NCI-H524 treated with DMSO at 0.1 percent for 48 hours (cell line): Measurements from ENCODE around the gene DAW1.
"Not testable (repeated sequence)": the region's sequence is repeated elsewhere in the genome, so short reads cannot be mapped to it uniquely, and the experiment has no call there.

Experiments
- DNase-seq: peaks from one replicate; lab custom pipeline; 2025; lab: John Stamatoyannopoulos, UW

Gene DAW1

GRCh38 chr2:227914362-227914761 is 42.9 kb downstream of the DAW1 start:
- no peak for DNase-seq

GRCh38 chr2:227921648-227922047 is 50.2 kb downstream of the DAW1 start:
- DNase-seq, result no peak

- no peak for DNase-seq
Observed at GRCh38 chr2:227932001-227932400, 60.6 kb downstream of the DAW1 start.

- no peak for DNase-seq
Observed at GRCh38 chr2:227932403-227932802, 61.0 kb downstream of the DAW1 start.

GRCh38 chr2:227933884-227934283 is 62.5 kb downstream of the DAW1 start:
- DNase-seq, result no peak

GRCh38 chr2:227936249-227936648 is 64.8 kb downstream of the DAW1 start:
- not testable (repeated sequence) for DNase-seq

- no peak for DNase-seq
Observed at GRCh38 chr2:227939271-227940027, 68.0 kb downstream of the DAW1 start.

- DNase-seq, result no peak
Observed at GRCh38 chr2:227942021-227942420, 70.6 kb downstream of the DAW1 start.

- no peak for DNase-seq
Observed at GRCh38 chr2:227942965-227943364, 71.5 kb downstream of the DAW1 start.

- no peak for DNase-seq
Observed at GRCh38 chr2:227960317-227960716, 88.9 kb downstream of the DAW1 start.

GRCh38 chr2:227971619-227972230 is 100.3 kb downstream of the DAW1 start:
- no peak for DNase-seq

GRCh38 chr2:227973241-227973640 is 101.8 kb downstream of the DAW1 start:
- no peak for DNase-seq
